ENCODE measurements around the gene PHF13.

The PHF13 gene

GRCh38 chr1:6613361-6614018, at the start of gene PHF13:
Gene PHF13, plus strand, starts transcription at chr1:6613731. Its CDS starts 336 bp downstream, at chr1:6614067.
- TF ChIP-seq CTCF (IDR thresholded peaks at IDR 0.05; ENCODE audit: borderline replicate concordance, control extremely low read depth, extremely low read depth, insufficient read depth, missing control alignments): no peak
- in situ Hi-C loops (cut with MboI; ENCODE audit: low sequenced_read_pairs, unreplicated experiment): no loop called here

GRCh38 chr1:6569033-6569432, 44.5 kb upstream of the PHF13 start:
- no peak for TF ChIP-seq CTCF (IDR thresholded peaks at IDR 0.05; ENCODE audit: borderline replicate concordance, control extremely low read depth, extremely low read depth, insufficient read depth, missing control alignments)
- DNase-seq (ENCODE audit: low spot score): no peak
- in situ Hi-C loops (cut with MboI; ENCODE audit: low sequenced_read_pairs, unreplicated experiment): no loop called here

More at GRCh38 chr1:6613361-6614018, at the start of gene PHF13:
- DNase-seq (ENCODE audit: low spot score): peak; percentile 99

GRCh38 chr1:6570100-6570499, 43.4 kb upstream of the PHF13 start:
- no peak for TF ChIP-seq CTCF (IDR thresholded peaks at IDR 0.05; ENCODE audit: borderline replicate concordance, control extremely low read depth, extremely low read depth, insufficient read depth, missing control alignments)
- DNase-seq (ENCODE audit: low spot score): no peak
- in situ Hi-C loops (cut with MboI; ENCODE audit: low sequenced_read_pairs, unreplicated experiment): no loop called here

GRCh38 chr1:6570987-6571386, 42.5 kb upstream of the PHF13 start:
- TF ChIP-seq CTCF (IDR thresholded peaks at IDR 0.05; ENCODE audit: borderline replicate concordance, control extremely low read depth, extremely low read depth, insufficient read depth, missing control alignments): no peak
- in situ Hi-C loops (cut with MboI; ENCODE audit: low sequenced_read_pairs, unreplicated experiment): no loop called here
- no peak for DNase-seq (ENCODE audit: low spot score)

GRCh38 chr1:6572653-6573383, 40.7 kb upstream of the PHF13 start:
- no peak for TF ChIP-seq CTCF (IDR thresholded peaks at IDR 0.05; ENCODE audit: borderline replicate concordance, control extremely low read depth, extremely low read depth, insufficient read depth, missing control alignments)
- no peak for DNase-seq (ENCODE audit: low spot score)
- in situ Hi-C loops (cut with MboI; ENCODE audit: low sequenced_read_pairs, unreplicated experiment): no loop called here

GRCh38 chr1:6574025-6574620, 39.4 kb upstream of the PHF13 start:
- in situ Hi-C loops (cut with MboI; ENCODE audit: low sequenced_read_pairs, unreplicated experiment): no loop called here
- no peak for DNase-seq (ENCODE audit: low spot score)
- no peak for TF ChIP-seq CTCF (IDR thresholded peaks at IDR 0.05; ENCODE audit: borderline replicate concordance, control extremely low read depth, extremely low read depth, insufficient read depth, missing control alignments)
